Measurements from ENCODE around the gene PLEKHH2. TPM values are rescaled to one million over a fixed set of nuclear protein-coding genes. Genes with fewer than 3 reads are reported as not detected.

Gene PLEKHH2
- total RNA-seq, 1 donor from 2014 or later: 0.84 TPM

- no peak overlapping the region for H3K4me2 ChIP-seq (ENCODE audit: low read length)
- H3K9me3 Mint-ChIP-seq (ENCODE audit: unreplicated experiment): no peaks in the 10 kb centered on the region
- no peaks in the 10 kb centered on the region for H3K79me2 ChIP-seq (ENCODE audit: insufficient read depth, low read length)
- no peaks in the 10 kb centered on the region for H3K36me3 Mint-ChIP-seq (ENCODE audit: low read depth, unreplicated experiment)
- FAIRE-seq: no peak
- no peaks in the 10 kb centered on the region for H3K36me3 ChIP-seq (ENCODE audit: insufficient read depth, low read length)
- no peaks in the 10 kb centered on the region for H3K4me1 Mint-ChIP-seq (ENCODE audit: low read depth, unreplicated experiment)
- H3K27me3 ChIP-seq (ENCODE audit: insufficient read depth, low read length): no peaks in the 10 kb centered on the region
- H3K4me3 Mint-ChIP-seq (ENCODE audit: unreplicated experiment): no peak overlapping the region
- no peaks in the 10 kb centered on the region for H3K4me1 ChIP-seq (ENCODE audit: insufficient read depth, low read length)
- no peak for DNase-seq (ENCODE audit: low read depth)
- H3K9me3 ChIP-seq (ENCODE audit: insufficient read depth, low read depth, low read length): no peaks in the 10 kb centered on the region
- H3K27ac ChIP-seq (ENCODE audit: low read depth, low read length): no peak overlapping the region
- no peak overlapping the region for H3K9ac ChIP-seq (ENCODE audit: low read length)
- H2AFZ ChIP-seq (ENCODE audit: low read depth, low read length): no peak overlapping the region
- H3K4me3 ChIP-seq (ENCODE audit: insufficient read depth, low read depth, low read length): no peak overlapping the region
- H3K27me3 Mint-ChIP-seq (ENCODE audit: low read depth, unreplicated experiment): peaks cover 2% of the 10 kb centered on the region
- TF ChIP-seq, protein P1, sequence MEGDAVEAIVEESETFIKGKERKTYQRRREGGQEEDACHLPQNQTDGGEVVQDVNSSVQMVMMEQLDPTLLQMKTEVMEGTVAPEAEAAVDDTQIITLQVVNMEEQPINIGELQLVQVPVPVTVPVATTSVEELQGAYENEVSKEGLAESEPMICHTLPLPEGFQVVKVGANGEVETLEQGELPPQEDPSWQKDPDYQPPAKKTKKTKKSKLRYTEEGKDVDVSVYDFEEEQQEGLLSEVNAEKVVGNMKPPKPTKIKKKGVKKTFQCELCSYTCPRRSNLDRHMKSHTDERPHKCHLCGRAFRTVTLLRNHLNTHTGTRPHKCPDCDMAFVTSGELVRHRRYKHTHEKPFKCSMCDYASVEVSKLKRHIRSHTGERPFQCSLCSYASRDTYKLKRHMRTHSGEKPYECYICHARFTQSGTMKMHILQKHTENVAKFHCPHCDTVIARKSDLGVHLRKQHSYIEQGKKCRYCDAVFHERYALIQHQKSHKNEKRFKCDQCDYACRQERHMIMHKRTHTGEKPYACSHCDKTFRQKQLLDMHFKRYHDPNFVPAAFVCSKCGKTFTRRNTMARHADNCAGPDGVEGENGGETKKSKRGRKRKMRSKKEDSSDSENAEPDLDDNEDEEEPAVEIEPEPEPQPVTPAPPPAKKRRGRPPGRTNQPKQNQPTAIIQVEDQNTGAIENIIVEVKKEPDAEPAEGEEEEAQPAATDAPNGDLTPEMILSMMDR (IDR thresholded peaks at IDR 0.05; ENCODE audit: insufficient read depth, low read depth, low read length): no peak
- no peak for TF ChIP-seq EZH2 (IDR thresholded peaks at IDR 0.05; ENCODE audit: insufficient read depth, low read length)
- no peak overlapping the region for H3K27ac Mint-ChIP-seq (ENCODE audit: unreplicated experiment)
- H4K20me1 ChIP-seq (ENCODE audit: insufficient read depth, low read length): no peaks in the 10 kb centered on the region
Observed at GRCh38 chr2:43699761-43700160, 62.7 kb downstream of the PLEKHH2 start.

DNA sequence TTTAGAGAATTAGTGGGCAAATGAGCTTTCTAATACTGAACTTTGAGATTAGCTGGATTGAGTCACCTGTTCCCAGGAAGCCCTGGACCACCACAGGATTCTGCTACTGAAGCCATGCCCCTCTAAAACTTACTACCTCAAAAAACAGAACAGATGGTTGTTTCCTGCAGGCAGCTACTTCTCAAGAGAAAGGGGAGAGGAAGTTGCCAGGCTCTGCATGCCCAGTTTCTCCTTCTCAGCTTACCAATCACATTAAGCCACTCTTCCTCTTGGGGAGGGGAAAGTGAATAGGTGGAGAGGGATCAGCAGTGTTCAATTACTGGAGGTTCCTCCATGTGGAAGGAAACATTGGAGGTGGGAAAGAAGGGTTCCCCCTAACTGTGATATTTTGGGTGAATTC, 64.1 kb downstream of the PLEKHH2 start:
- Histone ChIP-seq H3K9ac (ENCODE audit: low read length) (no peak overlapping the region), H3K9me3 (ENCODE audit: insufficient read depth, low read depth, low read length) (no peaks in the 10 kb centered on the region), H4K20me1 (ENCODE audit: insufficient read depth, low read length) (no peaks in the 10 kb centered on the region), H3K4me2 (ENCODE audit: low read length) (no peak overlapping the region), H3K4me1 (ENCODE audit: insufficient read depth, low read length) (no peaks in the 10 kb centered on the region), H2AFZ (ENCODE audit: low read depth, low read length) (no peak overlapping the region), H3K4me3 (ENCODE audit: insufficient read depth, low read depth, low read length) (no peak overlapping the region), H3K27ac (ENCODE audit: low read depth, low read length) (no peak overlapping the region), H3K79me2 (ENCODE audit: insufficient read depth, low read length) (no peaks in the 10 kb centered on the region), H3K36me3 (ENCODE audit: insufficient read depth, low read length) (no peaks in the 10 kb centered on the region), H3K27me3 (ENCODE audit: insufficient read depth, low read length) (no peaks in the 10 kb centered on the region)
- Mint-ChIP-seq H3K4me3 (ENCODE audit: unreplicated experiment) (no peak overlapping the region), H3K4me1 (ENCODE audit: low read depth, unreplicated experiment) (no peaks in the 10 kb centered on the region), H3K36me3 (ENCODE audit: low read depth, unreplicated experiment) (no peaks in the 10 kb centered on the region), H3K27me3 (ENCODE audit: low read depth, unreplicated experiment) (peaks cover 2% of the 10 kb centered on the region), H3K27ac (ENCODE audit: unreplicated experiment) (no peak overlapping the region), H3K9me3 (ENCODE audit: unreplicated experiment) (no peaks in the 10 kb centered on the region)
- no peak for FAIRE-seq
- DNase-seq (ENCODE audit: low read depth): no peak
- TF ChIP-seq, protein P1 (IDR thresholded peaks at IDR 0.05; ENCODE audit: insufficient read depth, low read depth, low read length): no peak
- TF ChIP-seq EZH2 (IDR thresholded peaks at IDR 0.05; ENCODE audit: insufficient read depth, low read length): no peak

- H3K9ac ChIP-seq (ENCODE audit: low read length): no peak overlapping the region
- Mint-ChIP-seq H3K27me3 (ENCODE audit: low read depth, unreplicated experiment) (no peaks in the 10 kb centered on the region), H3K27ac (ENCODE audit: unreplicated experiment) (peak overlapping the region; percentile 58), H3K4me1 (ENCODE audit: low read depth, unreplicated experiment) (peaks cover 6% of the 10 kb centered on the region), H3K4me3 (ENCODE audit: unreplicated experiment) (no peak overlapping the region), H3K36me3 (ENCODE audit: low read depth, unreplicated experiment) (no peaks in the 10 kb centered on the region), H3K9me3 (ENCODE audit: unreplicated experiment) (no peaks in the 10 kb centered on the region)
- no peaks in the 10 kb centered on the region for H3K9me3 ChIP-seq (ENCODE audit: insufficient read depth, low read depth, low read length)
- H3K4me2 ChIP-seq (ENCODE audit: low read length): peak overlapping the region; percentile 17
- H3K4me3 ChIP-seq (ENCODE audit: insufficient read depth, low read depth, low read length): no peak overlapping the region
- no peaks in the 10 kb centered on the region for H3K36me3 ChIP-seq (ENCODE audit: insufficient read depth, low read length)
- peak; percentile 80 for DNase-seq (ENCODE audit: low read depth)
- no peak overlapping the region for H2AFZ ChIP-seq (ENCODE audit: low read depth, low read length)
- no peaks in the 10 kb centered on the region for H3K27me3 ChIP-seq (ENCODE audit: insufficient read depth, low read length)
- no peaks in the 10 kb centered on the region for H3K79me2 ChIP-seq (ENCODE audit: insufficient read depth, low read length)
- no peak for FAIRE-seq
- H4K20me1 ChIP-seq (ENCODE audit: insufficient read depth, low read length): no peaks in the 10 kb centered on the region
- no peak overlapping the region for H3K27ac ChIP-seq (ENCODE audit: low read depth, low read length)
- peaks cover 10% of the 10 kb centered on the region for H3K4me1 ChIP-seq (ENCODE audit: insufficient read depth, low read length)
- TF ChIP-seq, protein P1 (IDR thresholded peaks at IDR 0.05; ENCODE audit: insufficient read depth, low read depth, low read length): no peak
- TF ChIP-seq EZH2 (IDR thresholded peaks at IDR 0.05; ENCODE audit: insufficient read depth, low read length): no peak
Observed at GRCh38 chr2:43707255-43708015, 70.4 kb downstream of the PLEKHH2 start.

Measured in astrocyte (in vitro differentiated cells and primary cell).